ENCODE data around the gene CALU. TPM values are rescaled to one million over a fixed set of nuclear protein-coding genes. Genes with fewer than 3 reads are reported as not detected.

Gene CALU
- total RNA-seq, 2 experiments from 2014 or later: 28.2 to 39.0 TPM

DNA sequence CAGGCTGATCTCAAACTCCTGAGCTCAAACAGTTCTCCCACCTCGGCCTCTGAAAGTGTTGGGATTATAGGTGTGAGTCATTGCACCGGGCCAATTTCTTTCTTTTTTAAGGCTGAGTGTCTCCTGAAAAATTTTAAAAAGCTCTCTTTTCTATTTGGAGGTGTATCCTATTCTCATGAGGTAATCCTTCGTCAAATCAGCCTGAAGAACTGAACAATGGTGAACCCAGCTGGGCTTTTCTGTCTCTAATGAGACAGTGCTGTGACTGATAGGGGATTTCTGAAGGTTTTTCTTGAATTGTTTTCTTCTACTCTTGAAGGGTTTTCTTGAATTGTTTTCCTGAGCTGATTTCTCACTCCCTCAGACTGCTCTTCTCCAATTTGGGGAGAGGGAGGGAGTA, 30.9 kb upstream of the CALU start:
- peaks cover 20% of the 10 kb centered on the region for H3K27me3 Mint-ChIP-seq
- H3K36me3 Mint-ChIP-seq: no peaks in the 10 kb centered on the region
- H3K9me3 Mint-ChIP-seq (ENCODE audit: low read depth): no peaks in the 10 kb centered on the region
- DNase-seq (no peak), ATAC-seq (no peak)
- no peak overlapping the region for H3K4me3 Mint-ChIP-seq
- H3K4me1 Mint-ChIP-seq: no peaks in the 10 kb centered on the region
- no peak overlapping the region for H3K27ac Mint-ChIP-seq
- CTCF ChIA-PET: interaction anchor here (1.9 kb wide), 1 partner anchor 8 kb away, joined by 4 read pairs; no protein-coding TSS in a partner anchor

GRCh38 chr7:128708824-128709223, 30.3 kb upstream of the CALU start:
- peaks cover 18% of the 10 kb centered on the region for H3K27me3 Mint-ChIP-seq
- no peaks in the 10 kb centered on the region for H3K36me3 Mint-ChIP-seq
- H3K4me3 Mint-ChIP-seq: no peak overlapping the region
- H3K9me3 Mint-ChIP-seq (ENCODE audit: low read depth): no peaks in the 10 kb centered on the region
- H3K27ac Mint-ChIP-seq: no peak overlapping the region
- CTCF ChIA-PET: interaction anchor here (1.9 kb wide), 1 partner anchor 9 kb away, joined by 4 read pairs; no protein-coding TSS in a partner anchor
- H3K4me1 Mint-ChIP-seq: no peaks in the 10 kb centered on the region
- DNase-seq (no peak), ATAC-seq (no peak)

DNA sequence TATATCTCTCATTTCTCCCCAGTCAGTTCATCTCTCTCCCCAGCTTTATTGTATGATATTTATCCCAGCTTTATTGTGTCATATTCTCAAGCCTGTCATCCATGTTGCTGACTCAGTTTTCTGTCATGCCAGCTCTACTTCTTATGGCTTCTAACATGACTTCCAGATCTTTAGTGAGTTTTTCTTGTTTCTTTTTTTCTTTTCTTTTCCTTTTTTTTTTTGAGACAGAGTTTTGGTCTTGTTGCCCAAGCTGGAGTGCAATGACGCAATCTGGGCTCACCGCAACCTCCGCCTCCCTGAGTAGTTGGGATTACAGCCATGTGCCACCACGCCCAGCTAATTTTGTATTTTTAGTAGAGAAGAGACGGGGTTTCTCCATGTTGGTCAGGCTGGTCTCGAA, 28.7 kb upstream of the CALU start:
- peaks cover 24% of the 10 kb centered on the region for H3K27me3 Mint-ChIP-seq
- no peaks in the 10 kb centered on the region for H3K9me3 Mint-ChIP-seq (ENCODE audit: low read depth)
- no peaks in the 10 kb centered on the region for H3K4me1 Mint-ChIP-seq
- ATAC-seq: no peak
- H3K4me3 Mint-ChIP-seq: no peak overlapping the region
- CTCF ChIA-PET: no interaction called here
- H3K36me3 Mint-ChIP-seq: no peaks in the 10 kb centered on the region
- no peak overlapping the region for H3K27ac Mint-ChIP-seq
- no peak for DNase-seq

DNA sequence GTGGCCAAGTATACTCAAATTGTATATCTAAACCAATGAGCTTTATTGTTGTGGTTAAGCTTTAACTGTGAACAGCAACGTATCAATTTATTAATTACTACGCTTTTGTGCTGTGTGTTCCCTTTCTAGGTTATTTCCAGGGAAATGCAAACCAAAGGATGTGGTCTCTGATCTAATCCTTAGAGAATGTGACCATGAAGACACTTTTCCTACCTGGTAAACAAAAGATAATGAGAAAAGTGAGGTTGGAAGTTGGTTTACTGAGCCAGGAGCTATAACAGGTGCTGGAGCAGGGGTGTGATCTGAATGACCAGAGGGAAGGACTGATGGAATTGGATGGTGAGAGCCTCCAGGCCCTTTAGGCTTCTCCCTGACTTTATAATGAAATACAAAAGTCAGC, 25.4 kb upstream of the CALU start:
- Mint-ChIP-seq H3K9me3 (ENCODE audit: low read depth) (no peaks in the 10 kb centered on the region), H3K4me3 (no peak overlapping the region), H3K36me3 (no peaks in the 10 kb centered on the region), H3K27ac (no peak overlapping the region), H3K27me3 (peaks cover 42% of the 10 kb centered on the region), H3K4me1 (no peaks in the 10 kb centered on the region)
- ATAC-seq (no peak), DNase-seq (no peak)
- CTCF ChIA-PET: interaction anchor here (1.0 kb wide), 1 partner anchor 170 kb away, joined by 4 read pairs; no protein-coding TSS in a partner anchor

GRCh38 chr7:128714701-128715495, 24.3 kb upstream of the CALU start:
- Mint-ChIP-seq H3K27ac (no peak overlapping the region), H3K9me3 (ENCODE audit: low read depth) (no peaks in the 10 kb centered on the region), H3K4me3 (no peak overlapping the region), H3K36me3 (no peaks in the 10 kb centered on the region), H3K4me1 (no peaks in the 10 kb centered on the region), H3K27me3 (peaks cover 41% of the 10 kb centered on the region)
- DNase-seq (no peak), ATAC-seq (no peak)
- CTCF ChIA-PET: no interaction called here

- no peaks in the 10 kb centered on the region for H3K4me1 Mint-ChIP-seq
Observed at GRCh38 chr7:128718967-128719642, 20.1 kb upstream of the CALU start.

GRCh38 chr7:128721376-128721775, 17.8 kb upstream of the CALU start:
- Mint-ChIP-seq H3K4me3 (no peak overlapping the region), H3K36me3 (no peaks in the 10 kb centered on the region), H3K27ac (no peak overlapping the region), H3K4me1 (no peaks in the 10 kb centered on the region), H3K27me3 (peaks cover 33% of the 10 kb centered on the region), H3K9me3 (ENCODE audit: low read depth) (no peaks in the 10 kb centered on the region)
- CTCF ChIA-PET: no interaction called here
- no peak for ATAC-seq
- DNase-seq: no peak

More at GRCh38 chr7:128718967-128719642, 20.1 kb upstream of the CALU start:
- no peak overlapping the region for H3K4me3 Mint-ChIP-seq
- H3K27ac Mint-ChIP-seq: no peak overlapping the region
- CTCF ChIA-PET: no interaction called here
- no peaks in the 10 kb centered on the region for H3K9me3 Mint-ChIP-seq (ENCODE audit: low read depth)
- no peak for ATAC-seq
- no peak for DNase-seq
- H3K36me3 Mint-ChIP-seq: no peaks in the 10 kb centered on the region
- H3K27me3 Mint-ChIP-seq: peaks cover 41% of the 10 kb centered on the region

- Mint-ChIP-seq H3K4me1 (no peaks in the 10 kb centered on the region), H3K36me3 (no peaks in the 10 kb centered on the region), H3K27me3 (peaks cover 35% of the 10 kb centered on the region), H3K4me3 (no peak overlapping the region), H3K9me3 (ENCODE audit: low read depth) (no peaks in the 10 kb centered on the region), H3K27ac (no peak overlapping the region)
- no peak for ATAC-seq
- no peak for DNase-seq
- CTCF ChIA-PET: interaction anchor here (0.6 to 1.3 kb wide), 3 partner anchors 34 to 159 kb away, joined by 3 read pairs; no protein-coding TSS in a partner anchor
Observed at GRCh38 chr7:128724743-128725142, 14.4 kb upstream of the CALU start.

DNA sequence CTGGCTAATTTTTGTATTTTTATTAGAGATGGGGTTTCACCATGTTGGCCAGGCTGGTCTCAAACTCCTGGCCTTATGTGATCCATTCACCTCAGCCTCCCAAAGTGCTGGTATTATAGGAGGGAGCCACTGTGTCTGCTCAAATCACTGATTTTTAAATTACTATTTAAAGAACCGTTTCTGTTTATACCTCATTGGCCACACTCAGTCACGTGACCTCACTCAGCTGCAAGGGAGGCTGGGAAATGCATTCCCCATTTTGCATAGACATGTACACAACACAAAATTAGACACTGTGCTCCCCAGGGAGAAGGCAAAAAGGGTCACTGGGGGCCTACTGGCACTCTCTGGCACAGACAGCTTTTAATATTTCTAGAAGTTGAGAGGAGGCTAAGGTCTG, 13.6 kb upstream of the CALU start:
- ATAC-seq: no peak
- Mint-ChIP-seq H3K27me3 (peaks cover 35% of the 10 kb centered on the region), H3K4me3 (no peak overlapping the region), H3K36me3 (no peaks in the 10 kb centered on the region), H3K4me1 (no peaks in the 10 kb centered on the region), H3K9me3 (ENCODE audit: low read depth) (no peaks in the 10 kb centered on the region), H3K27ac (no peak overlapping the region)
- CTCF ChIA-PET: interaction anchor here (0.6 to 1.3 kb wide), 3 partner anchors 33 to 158 kb away, joined by 3 read pairs; no protein-coding TSS in a partner anchor
- no peak for DNase-seq

DNA sequence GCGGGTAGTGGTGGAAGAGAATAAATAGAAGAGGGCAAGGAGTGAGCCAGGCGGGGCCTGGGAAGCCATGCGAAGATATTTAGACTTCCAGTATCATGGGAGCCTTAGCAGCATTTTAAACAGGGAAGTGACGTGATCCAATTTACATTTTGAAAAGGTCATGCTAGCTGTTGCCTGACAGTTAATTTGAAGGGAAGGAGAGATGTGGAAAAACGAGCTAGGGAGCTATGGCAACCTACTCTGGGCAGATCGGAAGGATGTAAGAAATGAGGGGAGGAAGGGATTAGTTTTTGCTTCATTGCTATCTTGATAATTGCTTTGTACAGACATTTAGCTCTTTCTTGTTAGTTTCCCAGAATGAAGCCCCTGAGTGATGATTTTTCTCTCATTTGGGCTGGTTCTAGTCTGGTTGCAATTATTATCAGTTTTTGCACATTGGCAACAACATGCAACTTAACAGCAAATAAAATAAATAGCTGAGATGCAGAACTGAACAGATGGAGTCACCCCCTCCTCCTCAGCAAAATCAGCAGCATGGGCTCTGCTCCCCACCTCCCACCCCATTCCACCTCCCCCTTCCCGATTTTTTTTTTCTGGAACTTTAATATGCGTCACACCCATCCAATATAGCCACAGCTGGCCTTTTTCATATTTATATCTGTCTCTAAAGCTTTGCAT, 13.0 kb upstream of the CALU start:
- H3K27ac Mint-ChIP-seq: no peak overlapping the region
- ATAC-seq: no peak
- H3K4me1 Mint-ChIP-seq: no peaks in the 10 kb centered on the region
- no peak overlapping the region for H3K4me3 Mint-ChIP-seq
- H3K27me3 Mint-ChIP-seq: peaks cover 33% of the 10 kb centered on the region
- no peak for DNase-seq
- no peaks in the 10 kb centered on the region for H3K9me3 Mint-ChIP-seq (ENCODE audit: low read depth)
- CTCF ChIA-PET: interaction anchor here (1.3 kb wide), 1 partner anchor 33 kb away, joined by 3 read pairs; no protein-coding TSS in a partner anchor
- no peaks in the 10 kb centered on the region for H3K36me3 Mint-ChIP-seq

DNA sequence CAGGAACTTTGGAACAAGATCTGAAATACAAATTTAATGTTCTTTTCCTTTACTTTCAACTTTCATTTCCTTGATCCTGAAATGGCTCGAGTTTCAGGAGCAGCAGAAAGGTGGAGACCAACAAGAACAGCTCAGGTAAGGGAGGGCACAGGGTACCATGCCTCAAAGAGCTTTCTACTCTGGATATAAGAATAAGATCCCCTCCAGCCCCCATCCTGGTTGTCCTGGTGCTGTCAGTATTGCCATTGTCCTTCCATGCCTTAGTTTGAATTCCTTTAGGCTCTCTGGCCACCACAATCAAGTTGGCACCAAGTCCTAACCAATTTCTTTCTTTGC, 12.5 kb upstream of the CALU start:
- H3K27me3 Mint-ChIP-seq: peaks cover 35% of the 10 kb centered on the region
- H3K9me3 Mint-ChIP-seq (ENCODE audit: low read depth): no peaks in the 10 kb centered on the region
- no peak overlapping the region for H3K4me3 Mint-ChIP-seq
- no peaks in the 10 kb centered on the region for H3K4me1 Mint-ChIP-seq
- ATAC-seq (no peak), DNase-seq (no peak)
- CTCF ChIA-PET: no interaction called here
- no peaks in the 10 kb centered on the region for H3K36me3 Mint-ChIP-seq
- no peak overlapping the region for H3K27ac Mint-ChIP-seq

GRCh38 chr7:128727239-128727638, 11.9 kb upstream of the CALU start:
- H3K9me3 Mint-ChIP-seq (ENCODE audit: low read depth): no peaks in the 10 kb centered on the region
- no peaks in the 10 kb centered on the region for H3K36me3 Mint-ChIP-seq
- peaks cover 35% of the 10 kb centered on the region for H3K27me3 Mint-ChIP-seq
- no peaks in the 10 kb centered on the region for H3K4me1 Mint-ChIP-seq
- ATAC-seq: no peak
- H3K27ac Mint-ChIP-seq: no peak overlapping the region
- no peak overlapping the region for H3K4me3 Mint-ChIP-seq
- CTCF ChIA-PET: no interaction called here
- DNase-seq: no peak

- Mint-ChIP-seq H3K27me3 (peaks cover 34% of the 10 kb centered on the region), H3K36me3 (no peaks in the 10 kb centered on the region), H3K9me3 (ENCODE audit: low read depth) (no peaks in the 10 kb centered on the region), H3K4me1 (no peaks in the 10 kb centered on the region), H3K4me3 (no peak overlapping the region), H3K27ac (no peak overlapping the region)
- DNase-seq (no peak), ATAC-seq (no peak)
- CTCF ChIA-PET: interaction anchor here (1.4 kb wide), 1 partner anchor 9 kb away, joined by 4 read pairs; no protein-coding TSS in a partner anchor
Observed at GRCh38 chr7:128728598-128728997, 10.6 kb upstream of the CALU start.

Data from activated CD8-positive, alpha-beta memory T cell treated with anti-CD3 and anti-CD28 coated beads, Interleukin-2, amount 10 ng/mL, durations not matched to agents 7 days and 5 days (primary cell).